ENCODE results near the gene SLC38A7.
A peak's percentile ranks its signal among the peaks of the same experiment; 100 is the strongest.
"Not testable (repeated sequence)": the region's sequence is repeated elsewhere in the genome, so short reads cannot be mapped to it uniquely, and the experiment has no call there.

Gene SLC38A7

GRCh38 chr16:58644108-58644507, 40.5 kb downstream of the SLC38A7 start:
- TF ChIP-seq CTCF (IDR thresholded peaks at IDR 0.05; ENCODE audit: insufficient read depth, missing control alignments) = no peak
- FAIRE-seq (no peak), DNase-seq (ENCODE audit: insufficient read length, low spot score) (no peak)

GRCh38 chr16:58640949-58641348, 43.6 kb downstream of the SLC38A7 start:
- TF ChIP-seq CTCF (IDR thresholded peaks at IDR 0.05; ENCODE audit: insufficient read depth, missing control alignments) = no peak
- FAIRE-seq (no peak), DNase-seq (ENCODE audit: insufficient read length, low spot score) (no peak)

- FAIRE-seq (no peak), DNase-seq (ENCODE audit: insufficient read length, low spot score) (no peak)
- no peak for TF ChIP-seq CTCF (IDR thresholded peaks at IDR 0.05; ENCODE audit: insufficient read depth, missing control alignments)
These were observed 44.7 kb downstream of the SLC38A7 start for GRCh38 chr16:58639836-58640235.

GRCh38 chr16:58639230-58639629, 45.3 kb downstream of the SLC38A7 start:
- FAIRE-seq (no peak), DNase-seq (ENCODE audit: insufficient read length, low spot score) (no peak)
- TF ChIP-seq CTCF (IDR thresholded peaks at IDR 0.05; ENCODE audit: insufficient read depth, missing control alignments) = no peak

GRCh38 chr16:58638148-58639036, 46.2 kb downstream of the SLC38A7 start:
- DNase-seq (ENCODE audit: insufficient read length, low spot score) (no peak), FAIRE-seq (no peak)
- peak; percentile 31 for TF ChIP-seq CTCF (IDR thresholded peaks at IDR 0.05; ENCODE audit: insufficient read depth, missing control alignments)

GRCh38 chr16:58637021-58637420, 47.5 kb downstream of the SLC38A7 start:
- not testable (repeated sequence) for FAIRE-seq; DNase-seq (ENCODE audit: insufficient read length, low spot score)

- DNase-seq (ENCODE audit: insufficient read length, low spot score) (no peak), FAIRE-seq (no peak)
- no peak for TF ChIP-seq CTCF (IDR thresholded peaks at IDR 0.05; ENCODE audit: insufficient read depth, missing control alignments)
These were observed 48.1 kb downstream of the SLC38A7 start for GRCh38 chr16:58636466-58636865.

Data from D721Med (cell line).